Lower leg skin (tissue), 4 donors: ENCODE data around the gene COL15A1. TPM values are rescaled to one million over a fixed set of nuclear protein-coding genes. Genes with fewer than 3 reads are reported as not detected.
A peak's percentile ranks its signal among the peaks of the same experiment; 100 is the strongest.

Experiments used
- DNase-seq, 2 donors: peaks; one replicate each; pipeline ENCODE4 v3.0.0-alpha.2; 2019; ENCODE audit warnings: low spot score in 2 of 2
- H3K4me3 ChIP-seq: fragments of 200-600 bp; sonication (generic); 2 replicates; pipeline ENCODE4 v1.5.1; 2017; ENCODE audit warnings: mild to moderate bottlenecking, low read depth; ENCODE audit not compliant: poor library complexity, severe bottlenecking
- CTCF ChIP-seq, 3 donors: fragments of 450-650 bp; IDR thresholded peaks; one replicate each; pipeline ENCODE4 v1.5.1; 2016; ENCODE audit warnings: antibody characterized with exemption in 3 of 3, mild to moderate bottlenecking in 3 of 3, moderate library complexity in 2 of 3
- POLR2A ChIP-seq, 2 donors: fragments of 450-650 bp; IDR thresholded peaks; one replicate each; pipeline ENCODE4 v1.6.1; 2016 to 2017; ENCODE audit warnings: antibody characterized with exemption in 2 of 2, mild to moderate bottlenecking in 1 of 2, moderate library complexity in 1 of 2
- WGBS, 2 donors: methylation state at CpG; one replicate each; pipeline ENCODE4 v1.1.5; 2018; 5-methylcytosine and 5-hydroxymethylcytosine counted together
- intact Hi-C: fragments of 100-400 bp; cut with DNase I; formaldehyde crosslinking; loops from one replicate; pipeline ENCODE4 v1.15.0; 2023; ENCODE audit warnings: low total_unique reads
- total RNA-seq, 4 donors: library from RNA; depleted of rRNA; stranded (reverse); fragments of >200 nt; gene quantifications; one replicate each; pipeline ENCODE4 v1.1.0, GENCODE V29; 2016

The COL15A1 gene
- total RNA-seq, 4 donors from 2014 or later: 2.3 to 14.1 (median 8.3) TPM

DNA sequence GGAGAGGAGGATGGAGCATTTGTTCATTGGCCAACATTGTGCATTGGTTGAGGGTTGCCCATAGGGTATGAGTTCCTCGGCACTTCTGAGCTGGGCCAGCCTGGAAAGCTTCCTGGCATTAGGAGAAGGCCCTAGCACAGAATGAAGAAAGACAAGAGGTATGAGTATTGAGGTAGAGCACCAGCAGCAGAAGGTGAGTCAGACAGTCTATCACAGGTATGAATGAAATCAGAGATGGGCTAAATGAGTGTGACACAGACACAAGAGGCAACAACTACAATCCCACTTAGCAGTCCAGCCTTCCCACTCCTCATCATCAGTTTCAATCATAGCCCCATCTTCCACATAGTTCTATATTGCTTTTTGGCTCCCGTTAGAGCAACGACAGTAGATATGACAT, 135.8 kb downstream of the COL15A1 start:
- WGBS, 2 donors: 83% methylated on average over 3 of the region's 3 CpGs
- intact Hi-C loops: no loop called here
- H3K4me3 ChIP-seq: no peak overlapping the region
- DNase-seq: no peak
- no peak for TF ChIP-seq POLR2A (IDR thresholded peaks at IDR 0.05)
- no peak for TF ChIP-seq CTCF (IDR thresholded peaks at IDR 0.05)

DNA sequence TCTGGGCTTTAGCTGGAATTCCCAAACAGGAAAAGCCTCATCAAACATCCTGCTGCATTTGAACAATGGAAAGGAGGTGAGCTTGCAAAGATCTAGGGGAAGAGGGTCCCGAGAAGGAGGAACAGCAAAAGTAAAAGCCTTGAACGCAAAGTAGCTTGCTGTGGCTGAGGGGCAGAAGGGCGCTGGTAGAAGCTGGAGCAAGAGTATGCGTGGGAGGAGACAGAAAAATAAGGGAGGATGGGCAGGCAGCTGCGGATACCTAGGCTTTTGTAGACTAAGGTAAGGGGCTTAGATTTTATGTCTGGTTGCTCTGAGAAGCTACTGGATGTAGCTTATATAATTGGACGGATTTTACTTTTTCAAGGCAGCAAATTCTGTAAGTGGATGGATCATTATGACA, 139.3 kb downstream of the COL15A1 start:
- H3K4me3 ChIP-seq: no peak overlapping the region
- intact Hi-C loops: no loop called here
- no peak for DNase-seq
- TF ChIP-seq POLR2A (IDR thresholded peaks at IDR 0.05) (no peak), CTCF (IDR thresholded peaks at IDR 0.05) (no peak)
- WGBS, 2 donors: 83 to 84% methylated on average over 6 of the region's 6 CpGs

GRCh38 chr9:99085949-99086948, 142.5 kb downstream of the COL15A1 start:
- TF ChIP-seq CTCF (IDR thresholded peaks at IDR 0.05) (no peak), POLR2A (IDR thresholded peaks at IDR 0.05) (no peak)
- WGBS, 2 donors: 64 to 66% methylated on average over 12 of the region's 12 CpGs
- intact Hi-C loops: loop anchor here (5.0 kb wide), 1 partner anchor 216 kb away; no protein-coding TSS in a partner anchor
- peak in 1 of 2 donors; percentile 34 for DNase-seq
- H3K4me3 ChIP-seq: no peak overlapping the region

DNA sequence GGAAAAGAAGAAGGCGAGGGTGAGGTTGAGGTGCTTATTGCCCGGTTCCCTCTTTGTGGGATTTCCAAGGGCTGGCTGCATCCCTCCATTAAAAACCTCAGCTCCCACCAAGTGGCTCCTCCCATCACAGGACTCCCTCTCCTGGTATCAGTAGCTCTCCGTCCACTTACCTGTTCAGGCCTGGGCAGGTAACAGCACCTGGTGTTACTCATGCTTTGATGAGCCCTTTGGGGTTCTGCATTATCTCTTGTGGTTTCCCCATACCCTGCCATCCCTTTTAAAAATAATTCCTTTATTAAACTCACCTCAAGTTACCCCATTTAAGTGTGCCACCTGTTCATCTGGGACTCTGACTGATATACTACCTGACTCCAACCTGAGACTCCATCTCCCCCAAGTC, 143.8 kb downstream of the COL15A1 start:
- TF ChIP-seq POLR2A (IDR thresholded peaks at IDR 0.05) (no peak), CTCF (IDR thresholded peaks at IDR 0.05) (no peak)
- 88 to 89% methylated on average over 3 of the region's 3 CpGs for WGBS, 2 donors
- DNase-seq: no peak
- no peak overlapping the region for H3K4me3 ChIP-seq
- intact Hi-C loops: loop anchor here (5.0 kb wide), 1 partner anchor 215 kb away; no protein-coding TSS in a partner anchor

DNA sequence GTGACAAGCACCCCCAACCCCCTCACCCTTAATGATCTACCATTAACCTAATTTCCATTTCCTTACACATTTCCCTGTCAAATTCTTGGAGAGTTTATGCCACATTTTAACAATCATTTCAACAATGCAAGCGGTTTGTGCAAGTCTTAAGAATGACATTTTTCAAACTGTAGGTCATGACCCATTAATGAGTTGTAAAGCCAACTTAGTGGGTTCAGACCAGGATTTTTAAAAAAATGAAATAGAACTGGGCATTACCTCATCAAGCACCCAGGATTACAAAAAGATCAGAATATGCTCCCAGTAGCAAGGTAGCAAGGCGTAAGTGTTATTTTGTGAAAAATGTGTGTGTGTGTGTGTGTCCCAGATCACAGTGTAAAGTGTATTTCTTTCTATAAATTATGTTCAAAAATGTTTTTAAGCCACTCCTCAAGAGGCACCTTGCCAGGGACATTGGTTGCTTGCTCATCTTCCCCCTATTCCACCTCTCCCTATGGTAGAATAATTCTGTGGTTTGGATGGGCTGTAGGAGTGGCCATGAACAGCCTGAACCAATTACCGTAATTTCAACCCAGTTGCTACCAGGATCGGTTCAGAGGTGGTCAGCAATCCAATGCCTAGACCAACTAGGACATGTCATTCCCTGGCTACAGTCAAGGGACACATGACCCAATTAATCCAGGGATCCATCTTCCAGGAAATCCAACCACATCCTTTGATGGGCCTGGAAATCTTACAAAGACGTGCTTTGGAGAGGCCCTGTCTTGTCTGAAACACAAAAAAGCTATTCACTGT, 146.8 kb downstream of the COL15A1 start:
- peak in 1 of 2 donors; percentile 39 for DNase-seq
- TF ChIP-seq POLR2A (IDR thresholded peaks at IDR 0.05) (no peak), CTCF (IDR thresholded peaks at IDR 0.05) (no peak)
- intact Hi-C loops: no loop called here
- no peak overlapping the region for H3K4me3 ChIP-seq
- 73 to 77% methylated on average over 5 of the region's 5 CpGs for WGBS, 2 donors
